Neural cell (in vitro differentiated cells): ENCODE measurements around the gene ATP1B2. TPM values are rescaled to one million over a fixed set of nuclear protein-coding genes. Genes with fewer than 3 reads are reported as not detected.

Source experiments
- H2AFZ ChIP-seq: fragments of 200-600, 300-800 bp; sonication (generic), shearing (Covaris generic); 2 replicates; pipeline ENCODE4 v1.6.0; 2014; ENCODE audit warnings: low read depth, mild to moderate bottlenecking, antibody characterized with exemption, low read length, moderate library complexity
- H3F3A ChIP-seq: fragments of 200-600 bp; shearing (Covaris generic); 2 replicates; pipeline ENCODE4 v1.6.1; 2016; ENCODE audit warnings: mild to moderate bottlenecking, moderate library complexity, mixed read lengths, antibody characterized with exemption, low read length; ENCODE audit not compliant: insufficient read depth, poor library complexity, severe bottlenecking
- H3K27ac ChIP-seq: fragments of 200-600, 300-800 bp; sonication (generic), shearing (Covaris generic); 2 replicates; pipeline ENCODE4 v1.5.1; 2014; ENCODE audit warnings: mild to moderate bottlenecking, low read length, moderate library complexity
- H3K27me3 ChIP-seq: fragments of 300-800, 200-600 bp; sonication (generic), shearing (Covaris generic); 2 replicates; pipeline ENCODE4 v1.6.0; 2014; ENCODE audit warnings: mild to moderate bottlenecking, low read depth, low read length, moderate library complexity; ENCODE audit not compliant: insufficient read depth
- H3K36me3 ChIP-seq: fragments of 300-800, 200-600 bp; sonication (generic), shearing (Covaris generic); 2 replicates; pipeline ENCODE4 v1.5.1; 2014; ENCODE audit warnings: mild to moderate bottlenecking, antibody characterized with exemption, low read length, moderate library complexity; ENCODE audit not compliant: insufficient read depth
- H3K4me2 ChIP-seq: fragments of 300-800, 200-600 bp; sonication (generic), shearing (Covaris generic); 2 replicates; pipeline ENCODE4 v1.6.0; 2014; ENCODE audit warnings: mild to moderate bottlenecking, low read length
- H3K4me3 ChIP-seq: fragments of 300-800, 200-600 bp; sonication (generic), shearing (Covaris generic); 2 replicates; pipeline ENCODE4 v1.5.1; 2014; ENCODE audit warnings: mild to moderate bottlenecking, low read length, moderate library complexity
- H3K79me2 ChIP-seq: fragments of 200-600 bp; shearing (Covaris generic); replicated peaks from 2 replicates; pipeline ENCODE4 v1.6.0; 2014; ENCODE audit warnings: mild to moderate bottlenecking, low read length, moderate library complexity; ENCODE audit not compliant: insufficient read depth
- H3K9ac ChIP-seq: fragments of 300-800, 200-600 bp; sonication (generic), shearing (Covaris generic); 2 replicates; pipeline ENCODE4 v1.6.1; 2016; ENCODE audit warnings: mild to moderate bottlenecking, low read length, mixed read lengths
- H3K9me2 ChIP-seq: fragments of 200-600 bp; shearing (Covaris generic); 2 replicates; pipeline ENCODE4 v1.6.1; 2016; ENCODE audit warnings: mild to moderate bottlenecking, low read length, mixed read lengths; ENCODE audit not compliant: insufficient read depth
- H3K9me3 ChIP-seq: fragments of 200-600, 300-800 bp; sonication (generic), shearing (Covaris generic); 2 replicates; pipeline ENCODE4 v1.6.1; 2016; ENCODE audit warnings: mild to moderate bottlenecking, mixed run types, low read length, moderate library complexity, mixed read lengths
- H4K20me1 ChIP-seq: fragments of 200-600 bp; shearing (Covaris generic); 2 replicates; pipeline ENCODE4 v1.6.1; 2016; ENCODE audit warnings: mild to moderate bottlenecking, mixed run types; ENCODE audit not compliant: insufficient read depth
- EP300 ChIP-seq: fragments of 450-650 bp; conservative IDR thresholded peaks from 2 replicates; pipeline ENCODE4 v1.6.1; 2014; ENCODE audit warnings: antibody characterized with exemption, mild to moderate bottlenecking, moderate library complexity; ENCODE audit not compliant: poor library complexity, severe bottlenecking
- EZH2 ChIP-seq: fragments of 200-600, 300-800 bp; shearing (Covaris generic), sonication (generic); IDR thresholded peaks from 2 replicates; pipeline ENCODE4 v1.6.1; 2014; ENCODE audit warnings: antibody characterized with exemption, low read length, borderline replicate concordance, mild to moderate bottlenecking; ENCODE audit not compliant: insufficient read depth, poor library complexity, severe bottlenecking
- MXI1 ChIP-seq: fragments of 450-650 bp; conservative IDR thresholded peaks from 2 replicates; pipeline ENCODE4 v1.6.1; 2014; ENCODE audit warnings: antibody characterized with exemption, mild to moderate bottlenecking; ENCODE audit not compliant: poor library complexity, severe bottlenecking
- POLR2AphosphoS5 ChIP-seq: IDR thresholded peaks from 2 replicates; pipeline ENCODE4 v1.6.1; 2012
- RAD21 ChIP-seq: fragments of 450-650 bp; conservative IDR thresholded peaks from 2 replicates; pipeline ENCODE4 v1.6.1; 2014; ENCODE audit warnings: antibody characterized with exemption, mild to moderate bottlenecking, moderate library complexity
- SMC3 ChIP-seq: fragments of 450-650 bp; conservative IDR thresholded peaks from 2 replicates; pipeline ENCODE4 v1.6.1; 2014; ENCODE audit warnings: antibody characterized with exemption, mild to moderate bottlenecking, moderate library complexity; ENCODE audit not compliant: poor library complexity
- TAF1 ChIP-seq: IDR thresholded peaks from 2 replicates; pipeline ENCODE4 v1.6.1; 2012; ENCODE audit warnings: low read depth
- polyA plus RNA-seq: library from polyadenylated mRNA; depleted of rRNA; stranded (reverse); fragments of >200 nt; gene quantifications from 2 replicates; pipeline ENCODE4 v1.2.3, GENCODE V29; 2014
- TF ChIP-seq, protein P1 (sequence below): IDR thresholded peaks from 2 replicates; pipeline ENCODE4 v1.6.1; 2012; ENCODE audit warnings: borderline replicate concordance
- TF ChIP-seq, protein P2 (sequence below): fragments of 450-650 bp; IDR thresholded peaks from 2 replicates; pipeline ENCODE4 v1.5.1; 2014; ENCODE audit warnings: antibody characterized with exemption, mild to moderate bottlenecking, moderate library complexity; ENCODE audit not compliant: poor library complexity, severe bottlenecking

The ATP1B2 gene
- polyA plus RNA-seq, 1 donor from 2014 or later, result 4.2 TPM

DNA sequence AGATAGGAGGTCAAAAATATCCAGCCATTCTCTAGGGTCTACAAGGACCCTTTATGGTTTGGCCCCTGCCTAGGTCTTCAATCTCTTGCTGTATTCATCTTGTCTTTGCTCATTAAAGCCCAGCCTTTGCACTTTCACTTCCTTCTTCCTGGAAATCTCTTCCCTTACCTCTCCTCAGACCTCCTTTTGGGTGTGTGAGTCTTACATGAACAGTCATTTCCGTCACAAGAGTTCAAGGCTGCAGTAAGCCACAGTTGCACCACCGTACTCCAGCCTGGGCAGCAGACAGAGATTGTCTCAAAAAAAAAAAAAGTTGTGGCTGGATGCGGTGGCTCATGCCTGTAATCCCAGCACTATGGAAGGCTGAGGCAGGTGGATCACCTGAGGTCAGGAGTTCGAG lies 6.0 kb upstream of the ATP1B2 start:
- Histone ChIP-seq H3K79me2 (no peaks in the 10 kb centered on the region), H3K4me2 (no peak overlapping the region), H3K27ac (no peak overlapping the region), H3K27me3 (no peaks in the 10 kb centered on the region), H3F3A (no peaks in the 10 kb centered on the region), H3K9me2 (no peaks in the 10 kb centered on the region), H4K20me1 (no peaks in the 10 kb centered on the region), H2AFZ (no peak overlapping the region), H3K9ac (no peak overlapping the region), H3K36me3 (no peaks in the 10 kb centered on the region), H3K4me3 (no peak overlapping the region), H3K9me3 (no peaks in the 10 kb centered on the region)
- TF ChIP-seq EP300 (no peak), RAD21 (no peak), SMC3 (no peak), POLR2AphosphoS5 (no peak), TAF1 (no peak), MXI1 (no peak), EZH2 (no peak)
- TF ChIP-seq, protein P1, sequence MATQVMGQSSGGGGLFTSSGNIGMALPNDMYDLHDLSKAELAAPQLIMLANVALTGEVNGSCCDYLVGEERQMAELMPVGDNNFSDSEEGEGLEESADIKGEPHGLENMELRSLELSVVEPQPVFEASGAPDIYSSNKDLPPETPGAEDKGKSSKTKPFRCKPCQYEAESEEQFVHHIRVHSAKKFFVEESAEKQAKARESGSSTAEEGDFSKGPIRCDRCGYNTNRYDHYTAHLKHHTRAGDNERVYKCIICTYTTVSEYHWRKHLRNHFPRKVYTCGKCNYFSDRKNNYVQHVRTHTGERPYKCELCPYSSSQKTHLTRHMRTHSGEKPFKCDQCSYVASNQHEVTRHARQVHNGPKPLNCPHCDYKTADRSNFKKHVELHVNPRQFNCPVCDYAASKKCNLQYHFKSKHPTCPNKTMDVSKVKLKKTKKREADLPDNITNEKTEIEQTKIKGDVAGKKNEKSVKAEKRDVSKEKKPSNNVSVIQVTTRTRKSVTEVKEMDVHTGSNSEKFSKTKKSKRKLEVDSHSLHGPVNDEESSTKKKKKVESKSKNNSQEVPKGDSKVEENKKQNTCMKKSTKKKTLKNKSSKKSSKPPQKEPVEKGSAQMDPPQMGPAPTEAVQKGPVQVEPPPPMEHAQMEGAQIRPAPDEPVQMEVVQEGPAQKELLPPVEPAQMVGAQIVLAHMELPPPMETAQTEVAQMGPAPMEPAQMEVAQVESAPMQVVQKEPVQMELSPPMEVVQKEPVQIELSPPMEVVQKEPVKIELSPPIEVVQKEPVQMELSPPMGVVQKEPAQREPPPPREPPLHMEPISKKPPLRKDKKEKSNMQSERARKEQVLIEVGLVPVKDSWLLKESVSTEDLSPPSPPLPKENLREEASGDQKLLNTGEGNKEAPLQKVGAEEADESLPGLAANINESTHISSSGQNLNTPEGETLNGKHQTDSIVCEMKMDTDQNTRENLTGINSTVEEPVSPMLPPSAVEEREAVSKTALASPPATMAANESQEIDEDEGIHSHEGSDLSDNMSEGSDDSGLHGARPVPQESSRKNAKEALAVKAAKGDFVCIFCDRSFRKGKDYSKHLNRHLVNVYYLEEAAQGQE, result no peak
- TF ChIP-seq, protein P2, sequence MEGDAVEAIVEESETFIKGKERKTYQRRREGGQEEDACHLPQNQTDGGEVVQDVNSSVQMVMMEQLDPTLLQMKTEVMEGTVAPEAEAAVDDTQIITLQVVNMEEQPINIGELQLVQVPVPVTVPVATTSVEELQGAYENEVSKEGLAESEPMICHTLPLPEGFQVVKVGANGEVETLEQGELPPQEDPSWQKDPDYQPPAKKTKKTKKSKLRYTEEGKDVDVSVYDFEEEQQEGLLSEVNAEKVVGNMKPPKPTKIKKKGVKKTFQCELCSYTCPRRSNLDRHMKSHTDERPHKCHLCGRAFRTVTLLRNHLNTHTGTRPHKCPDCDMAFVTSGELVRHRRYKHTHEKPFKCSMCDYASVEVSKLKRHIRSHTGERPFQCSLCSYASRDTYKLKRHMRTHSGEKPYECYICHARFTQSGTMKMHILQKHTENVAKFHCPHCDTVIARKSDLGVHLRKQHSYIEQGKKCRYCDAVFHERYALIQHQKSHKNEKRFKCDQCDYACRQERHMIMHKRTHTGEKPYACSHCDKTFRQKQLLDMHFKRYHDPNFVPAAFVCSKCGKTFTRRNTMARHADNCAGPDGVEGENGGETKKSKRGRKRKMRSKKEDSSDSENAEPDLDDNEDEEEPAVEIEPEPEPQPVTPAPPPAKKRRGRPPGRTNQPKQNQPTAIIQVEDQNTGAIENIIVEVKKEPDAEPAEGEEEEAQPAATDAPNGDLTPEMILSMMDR, result no peak

DNA sequence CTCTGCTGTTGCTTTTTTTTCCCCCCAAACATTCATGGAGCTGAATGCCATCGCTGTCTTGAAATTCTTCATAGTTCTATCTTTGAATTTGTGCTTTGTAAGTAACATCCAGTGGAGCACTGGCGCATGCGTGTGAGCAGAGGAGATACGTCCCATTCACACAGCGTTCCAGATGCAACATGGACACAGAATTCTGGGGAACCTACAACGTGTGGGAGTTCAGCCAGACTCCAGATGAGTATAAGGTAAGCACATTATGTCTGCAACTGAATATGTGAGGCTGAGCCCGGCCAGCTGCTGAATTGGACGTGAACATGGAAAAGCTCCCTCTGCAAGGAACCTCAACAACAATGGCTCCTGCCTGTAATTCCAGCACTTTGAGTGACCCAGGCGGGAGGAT lies 4.3 kb upstream of the ATP1B2 start:
- TF ChIP-seq TAF1 (no peak), RAD21 (no peak)
- Histone ChIP-seq H3K9ac (no peak overlapping the region), H4K20me1 (no peaks in the 10 kb centered on the region), H3K36me3 (no peaks in the 10 kb centered on the region), H3K4me2 (no peak overlapping the region), H3K9me2 (no peaks in the 10 kb centered on the region), H3K9me3 (no peaks in the 10 kb centered on the region), H3F3A (no peaks in the 10 kb centered on the region), H3K27ac (no peak overlapping the region), H3K79me2 (peaks cover 4% of the 10 kb centered on the region), H3K4me3 (no peak overlapping the region), H2AFZ (no peak overlapping the region), H3K27me3 (no peaks in the 10 kb centered on the region)

DNA sequence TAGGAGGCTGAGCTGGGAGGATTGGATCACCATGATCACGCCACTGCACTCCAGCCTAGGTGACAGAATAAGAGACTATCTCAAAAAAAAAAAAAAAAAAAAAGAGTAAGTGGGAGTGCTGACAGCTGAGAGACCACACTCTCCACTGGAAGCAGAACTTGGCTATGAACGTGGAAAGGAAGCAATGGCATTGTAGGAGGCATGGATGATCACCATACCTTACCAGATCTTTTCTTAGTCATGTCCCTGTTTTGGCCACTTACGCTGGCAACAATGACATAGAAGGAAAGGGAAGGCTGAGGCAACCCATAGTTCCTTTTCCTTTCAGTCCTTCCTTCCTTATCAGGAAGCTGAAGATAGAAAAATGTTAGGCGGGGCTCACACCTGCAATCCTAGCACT lies 3.7 kb upstream of the ATP1B2 start:
- Histone ChIP-seq H3K27ac (no peak overlapping the region), H3K27me3 (no peaks in the 10 kb centered on the region), H3K9ac (no peak overlapping the region), H3K4me2 (no peak overlapping the region), H3K36me3 (no peaks in the 10 kb centered on the region), H3K9me3 (no peaks in the 10 kb centered on the region), H3K9me2 (no peaks in the 10 kb centered on the region), H3K79me2 (peaks cover 4% of the 10 kb centered on the region), H4K20me1 (no peaks in the 10 kb centered on the region), H2AFZ (no peak overlapping the region), H3K4me3 (no peak overlapping the region), H3F3A (no peaks in the 10 kb centered on the region)
- TF ChIP-seq POLR2AphosphoS5 (no peak), RAD21 (no peak), EP300 (no peak), SMC3 (no peak), MXI1 (no peak), EZH2 (no peak), TAF1 (no peak)
- TF ChIP-seq, protein P1, result no peak
- TF ChIP-seq, protein P2, result no peak
